Measurements from ENCODE around the gene KIZ.

GRCh38 chr20:21230686-21231085 is 104.8 kb downstream of the KIZ start:
- TF ChIP-seq CTCF (IDR thresholded peaks at IDR 0.05) = no peak
- no peak for TF ChIP-seq EZH2 (IDR thresholded peaks at IDR 0.05)
